Kidney (tissue), 14 donors: ENCODE measurements around the gene FGFR2. TPM values are rescaled to one million over a fixed set of nuclear protein-coding genes. Genes with fewer than 3 reads are reported as not detected.

ENCODE experiments used
- DNase-seq, 5 donors: peaks; one replicate each; pipeline ENCODE4 v3.0.0-alpha.2; 2013 to 2020
- FAIRE-seq: peaks from 2 replicates; lab custom pipeline; 2012; peaks lifted over from hg19 to GRCh38; lab: Jason Lieb, UNC
- H3K27ac ChIP-seq, 2 donors: one replicate each; pipeline ENCODE4 v1.7.0; 2013; ENCODE audit warnings: low read depth in 2 of 2, low read length in 2 of 2, inconsistent platforms in 1 of 2
- H3K27me3 ChIP-seq: one replicate; pipeline ENCODE4 v1.7.1; 2013; ENCODE audit warnings: low read length, inconsistent platforms; ENCODE audit not compliant: control insufficient read depth, insufficient read depth
- H3K36me3 ChIP-seq, 3 donors: one replicate each; pipeline versions ENCODE4 v1.7.0 to v1.7.1; 2013; ENCODE audit warnings: low read length in 3 of 3, control low read depth in 1 of 3, inconsistent platforms in 1 of 3; ENCODE audit not compliant: insufficient read depth in 3 of 3, control insufficient read depth in 2 of 3
- H3K4me1 ChIP-seq, 3 donors: one replicate each; pipeline versions ENCODE4 v1.7.0 to v1.7.1; 2013; ENCODE audit warnings: low read length in 3 of 3, inconsistent platforms in 1 of 3, low read depth in 1 of 3; ENCODE audit not compliant: control insufficient read depth in 2 of 3, insufficient read depth in 2 of 3
- H3K4me3 ChIP-seq, 3 donors: one replicate each; pipeline versions ENCODE4 v1.7.0 to v1.8.1; 2013; ENCODE audit warnings: low read length in 3 of 3, control low read depth in 1 of 3, inconsistent platforms in 1 of 3
- H3K9ac ChIP-seq, 3 donors: one replicate each; pipeline versions ENCODE4 v1.7.0 to v1.7.1; 2013; ENCODE audit warnings: low read length in 3 of 3, control low read depth in 1 of 3, inconsistent platforms in 1 of 3
- H3K9me3 ChIP-seq, 3 donors: one replicate each; pipeline versions ENCODE4 v1.7.0 to v1.7.1; 2013; ENCODE audit warnings: low read length in 3 of 3, control low read depth in 1 of 3, inconsistent platforms in 1 of 3; ENCODE audit not compliant: control insufficient read depth in 2 of 3, insufficient read depth in 1 of 3
- CTCF ChIP-seq: IDR thresholded peaks from 3 replicates; pipeline ENCODE4 v1.5.1; 2012; ENCODE audit warnings: mild to moderate bottlenecking, moderate library complexity, borderline replicate concordance; ENCODE audit not compliant: insufficient read depth; ENCODE audit errors: extremely low read depth
- intact Hi-C: fragments of 100-400 bp; cut with DNase I; formaldehyde crosslinking; loops from one replicate; pipeline ENCODE4 v1.11.1; 2022
- polyA plus RNA-seq: library from polyadenylated mRNA; stranded (reverse); fragments of 350-450 nt; fragmentation: Illumina TruSeq; extraction: RNeasy Lipid Tissue Mini Kit (QIAGEN cat#74804); gene quantifications from one replicate; pipeline ENCODE4 v1.2.3, GENCODE V29; 2014; ENCODE audit warnings: low read depth, low replicate concordance; ENCODE audit not compliant: insufficient read depth
- total RNA-seq: library from RNA; stranded (reverse); fragmentation: NEBNext Ultra II Directional; extraction: Animal tissue kit (Norgen Biotek cat#: 25700); gene quantifications from one replicate; pipeline ENCODE4 v1.2.1, GENCODE V29; 2021
- donor health status: control.
- donor health status: control.
- donor health status: control.
- donor health status: control.
- donor health status: control.
- donor health status: DM: yes; HTN: yes; CAD: no.
- donor health status: Normal renal cell carcinoma (clear cell type).

FGFR2 gene
- total and polyA plus RNA-seq, 2 donors from 2014 or later = 20.2 to 59.4 TPM

- no peak overlapping the region for H3K27ac ChIP-seq
- no peak overlapping the region for H3K9ac ChIP-seq
- intact Hi-C loops = no loop called here
- H3K9me3 ChIP-seq = no peaks in the 10 kb centered on the region
- H3K36me3 ChIP-seq = peaks cover 0 to 3% (median 0%) of the 10 kb centered on the region in 3 donors
- FAIRE-seq (no peak), DNase-seq (no peak)
- H3K4me1 ChIP-seq = peaks cover 0 to 6% (median 5%) of the 10 kb centered on the region in 3 donors
- H3K27me3 ChIP-seq = no peaks in the 10 kb centered on the region
- no peak overlapping the region for H3K4me3 ChIP-seq
- TF ChIP-seq CTCF = no peak
Observed at GRCh38 chr10:121592155-121592890, 5.9 kb downstream of the FGFR2 start.

- Histone ChIP-seq H3K36me3 (peaks cover 0 to 3% (median 0%) of the 10 kb centered on the region in 3 donors), H3K4me1 (peaks cover 0 to 6% (median 5%) of the 10 kb centered on the region in 3 donors), H3K27ac (no peak overlapping the region), H3K9me3 (no peaks in the 10 kb centered on the region), H3K9ac (no peak overlapping the region), H3K27me3 (no peaks in the 10 kb centered on the region), H3K4me3 (no peak overlapping the region)
- intact Hi-C loops = no loop called here
- no peak for TF ChIP-seq CTCF
- FAIRE-seq (no peak), DNase-seq (no peak)
Observed at GRCh38 chr10:121591186-121591585, 7.1 kb downstream of the FGFR2 start.

- H3K9ac ChIP-seq = no peak overlapping the region
- intact Hi-C loops = no loop called here
- no peak overlapping the region for H3K27ac ChIP-seq
- no peak for TF ChIP-seq CTCF
- H3K36me3 ChIP-seq = peaks cover 0 to 3% (median 0%) of the 10 kb centered on the region in 3 donors
- H3K9me3 ChIP-seq = no peaks in the 10 kb centered on the region
- DNase-seq (no peak), FAIRE-seq (no peak)
- H3K4me1 ChIP-seq = peaks cover 0 to 6% (median 5%) of the 10 kb centered on the region in 3 donors
- no peaks in the 10 kb centered on the region for H3K27me3 ChIP-seq
- H3K4me3 ChIP-seq = no peak overlapping the region
Observed at GRCh38 chr10:121590772-121591171, 7.5 kb downstream of the FGFR2 start.
